Neural cell (in vitro differentiated cells): ENCODE results near the gene GXYLT2. TPM values are rescaled to one million over a fixed set of nuclear protein-coding genes. Genes with fewer than 3 reads are reported as not detected.

Source experiments
- H2AFZ ChIP-seq: fragments of 200-600, 300-800 bp; sonication (generic), shearing (Covaris generic); 2 replicates; pipeline ENCODE4 v1.6.0; 2014; ENCODE audit warnings: low read depth, mild to moderate bottlenecking, antibody characterized with exemption, low read length, moderate library complexity
- H3F3A ChIP-seq: fragments of 200-600 bp; shearing (Covaris generic); 2 replicates; pipeline ENCODE4 v1.6.1; 2016; ENCODE audit warnings: mild to moderate bottlenecking, moderate library complexity, mixed read lengths, antibody characterized with exemption, low read length; ENCODE audit not compliant: insufficient read depth, poor library complexity, severe bottlenecking
- H3K27ac ChIP-seq: fragments of 200-600, 300-800 bp; sonication (generic), shearing (Covaris generic); 2 replicates; pipeline ENCODE4 v1.5.1; 2014; ENCODE audit warnings: mild to moderate bottlenecking, low read length, moderate library complexity
- H3K27me3 ChIP-seq: fragments of 300-800, 200-600 bp; sonication (generic), shearing (Covaris generic); 2 replicates; pipeline ENCODE4 v1.6.0; 2014; ENCODE audit warnings: mild to moderate bottlenecking, low read depth, low read length, moderate library complexity; ENCODE audit not compliant: insufficient read depth
- H3K36me3 ChIP-seq: fragments of 300-800, 200-600 bp; sonication (generic), shearing (Covaris generic); 2 replicates; pipeline ENCODE4 v1.5.1; 2014; ENCODE audit warnings: mild to moderate bottlenecking, antibody characterized with exemption, low read length, moderate library complexity; ENCODE audit not compliant: insufficient read depth
- H3K4me2 ChIP-seq: fragments of 300-800, 200-600 bp; sonication (generic), shearing (Covaris generic); 2 replicates; pipeline ENCODE4 v1.6.0; 2014; ENCODE audit warnings: mild to moderate bottlenecking, low read length
- H3K4me3 ChIP-seq: fragments of 300-800, 200-600 bp; sonication (generic), shearing (Covaris generic); 2 replicates; pipeline ENCODE4 v1.5.1; 2014; ENCODE audit warnings: mild to moderate bottlenecking, low read length, moderate library complexity
- H3K79me2 ChIP-seq: fragments of 200-600 bp; shearing (Covaris generic); replicated peaks from 2 replicates; pipeline ENCODE4 v1.6.0; 2014; ENCODE audit warnings: mild to moderate bottlenecking, low read length, moderate library complexity; ENCODE audit not compliant: insufficient read depth
- H3K9ac ChIP-seq: fragments of 300-800, 200-600 bp; sonication (generic), shearing (Covaris generic); 2 replicates; pipeline ENCODE4 v1.6.1; 2016; ENCODE audit warnings: mild to moderate bottlenecking, low read length, mixed read lengths
- H3K9me2 ChIP-seq: fragments of 200-600 bp; shearing (Covaris generic); 2 replicates; pipeline ENCODE4 v1.6.1; 2016; ENCODE audit warnings: mild to moderate bottlenecking, low read length, mixed read lengths; ENCODE audit not compliant: insufficient read depth
- H3K9me3 ChIP-seq: fragments of 200-600, 300-800 bp; sonication (generic), shearing (Covaris generic); 2 replicates; pipeline ENCODE4 v1.6.1; 2016; ENCODE audit warnings: mild to moderate bottlenecking, mixed run types, low read length, moderate library complexity, mixed read lengths
- H4K20me1 ChIP-seq: fragments of 200-600 bp; shearing (Covaris generic); 2 replicates; pipeline ENCODE4 v1.6.1; 2016; ENCODE audit warnings: mild to moderate bottlenecking, mixed run types; ENCODE audit not compliant: insufficient read depth
- CTCF ChIP-seq: fragments of 450-650 bp; IDR thresholded peaks from 2 replicates; pipeline ENCODE4 v1.5.1; 2014; ENCODE audit warnings: antibody characterized with exemption, mild to moderate bottlenecking, moderate library complexity; ENCODE audit not compliant: poor library complexity, severe bottlenecking
- EP300 ChIP-seq: fragments of 450-650 bp; conservative IDR thresholded peaks from 2 replicates; pipeline ENCODE4 v1.6.1; 2014; ENCODE audit warnings: antibody characterized with exemption, mild to moderate bottlenecking, moderate library complexity; ENCODE audit not compliant: poor library complexity, severe bottlenecking
- EZH2 ChIP-seq: fragments of 200-600, 300-800 bp; shearing (Covaris generic), sonication (generic); IDR thresholded peaks from 2 replicates; pipeline ENCODE4 v1.6.1; 2014; ENCODE audit warnings: antibody characterized with exemption, low read length, borderline replicate concordance, mild to moderate bottlenecking; ENCODE audit not compliant: insufficient read depth, poor library complexity, severe bottlenecking
- MXI1 ChIP-seq: fragments of 450-650 bp; conservative IDR thresholded peaks from 2 replicates; pipeline ENCODE4 v1.6.1; 2014; ENCODE audit warnings: antibody characterized with exemption, mild to moderate bottlenecking; ENCODE audit not compliant: poor library complexity, severe bottlenecking
- POLR2AphosphoS5 ChIP-seq: IDR thresholded peaks from 2 replicates; pipeline ENCODE4 v1.6.1; 2012
- RAD21 ChIP-seq: fragments of 450-650 bp; conservative IDR thresholded peaks from 2 replicates; pipeline ENCODE4 v1.6.1; 2014; ENCODE audit warnings: antibody characterized with exemption, mild to moderate bottlenecking, moderate library complexity
- REST ChIP-seq: IDR thresholded peaks from 2 replicates; pipeline ENCODE4 v1.6.1; 2012; ENCODE audit warnings: borderline replicate concordance
- SMC3 ChIP-seq: fragments of 450-650 bp; conservative IDR thresholded peaks from 2 replicates; pipeline ENCODE4 v1.6.1; 2014; ENCODE audit warnings: antibody characterized with exemption, mild to moderate bottlenecking, moderate library complexity; ENCODE audit not compliant: poor library complexity
- TAF1 ChIP-seq: IDR thresholded peaks from 2 replicates; pipeline ENCODE4 v1.6.1; 2012; ENCODE audit warnings: low read depth
- polyA plus RNA-seq: library from polyadenylated mRNA; depleted of rRNA; stranded (reverse); fragments of >200 nt; gene quantifications from 2 replicates; pipeline ENCODE4 v1.2.3, GENCODE V29; 2014

Gene GXYLT2
- polyA plus RNA-seq, 1 donor from 2014 or later = 0.48 TPM

GRCh38 chr3:72872183-72872582 is 15.7 kb upstream of the GXYLT2 start:
- no peaks in the 10 kb centered on the region for H3K36me3 ChIP-seq
- H3K9me2 ChIP-seq = no peaks in the 10 kb centered on the region
- no peak overlapping the region for H3K27ac ChIP-seq
- TF ChIP-seq MXI1 (no peak), EP300 (no peak), SMC3 (no peak), REST (no peak), RAD21 (no peak), CTCF (no peak), TAF1 (no peak), POLR2AphosphoS5 (no peak), EZH2 (no peak)
- H4K20me1 ChIP-seq = no peaks in the 10 kb centered on the region
- H3K4me2 ChIP-seq = no peak overlapping the region
- H3K9me3 ChIP-seq = no peaks in the 10 kb centered on the region
- no peak overlapping the region for H2AFZ ChIP-seq
- no peaks in the 10 kb centered on the region for H3F3A ChIP-seq
- H3K4me3 ChIP-seq = no peak overlapping the region
- no peak overlapping the region for H3K9ac ChIP-seq
- H3K27me3 ChIP-seq = no peaks in the 10 kb centered on the region
- no peaks in the 10 kb centered on the region for H3K79me2 ChIP-seq

GRCh38 chr3:72887343-72887704 is 522 bp upstream of the GXYLT2 start:
- Histone ChIP-seq H3K27me3 (peaks cover 12% of the 10 kb centered on the region), H2AFZ (peak overlapping the region; percentile 61), H3K9me2 (no peaks in the 10 kb centered on the region), H3K9me3 (no peaks in the 10 kb centered on the region), H3K9ac (peak overlapping the region; percentile 45), H3K36me3 (no peaks in the 10 kb centered on the region), H4K20me1 (no peaks in the 10 kb centered on the region), H3K4me3 (peak overlapping the region; percentile 79), H3K79me2 (no peaks in the 10 kb centered on the region), H3K4me2 (peak overlapping the region; percentile 99), H3K27ac (no peak overlapping the region), H3F3A (no peaks in the 10 kb centered on the region)
- no peak for TF ChIP-seq TAF1
- no peak for TF ChIP-seq REST
- no peak for TF ChIP-seq EZH2
- no peak for TF ChIP-seq CTCF
- TF ChIP-seq SMC3 = no peak
- no peak for TF ChIP-seq MXI1
- no peak for TF ChIP-seq POLR2AphosphoS5
- no peak for TF ChIP-seq EP300
- TF ChIP-seq RAD21 = no peak
